ENCODE results near the gene PTPN6.
"Not testable (repeated sequence)": the region's sequence is repeated elsewhere in the genome, so short reads cannot be mapped to it uniquely, and the experiment has no call there.

PTPN6 gene
- 138 to 453 (median 187) reads per million in 9 experiments for total RNA-seq

DNA sequence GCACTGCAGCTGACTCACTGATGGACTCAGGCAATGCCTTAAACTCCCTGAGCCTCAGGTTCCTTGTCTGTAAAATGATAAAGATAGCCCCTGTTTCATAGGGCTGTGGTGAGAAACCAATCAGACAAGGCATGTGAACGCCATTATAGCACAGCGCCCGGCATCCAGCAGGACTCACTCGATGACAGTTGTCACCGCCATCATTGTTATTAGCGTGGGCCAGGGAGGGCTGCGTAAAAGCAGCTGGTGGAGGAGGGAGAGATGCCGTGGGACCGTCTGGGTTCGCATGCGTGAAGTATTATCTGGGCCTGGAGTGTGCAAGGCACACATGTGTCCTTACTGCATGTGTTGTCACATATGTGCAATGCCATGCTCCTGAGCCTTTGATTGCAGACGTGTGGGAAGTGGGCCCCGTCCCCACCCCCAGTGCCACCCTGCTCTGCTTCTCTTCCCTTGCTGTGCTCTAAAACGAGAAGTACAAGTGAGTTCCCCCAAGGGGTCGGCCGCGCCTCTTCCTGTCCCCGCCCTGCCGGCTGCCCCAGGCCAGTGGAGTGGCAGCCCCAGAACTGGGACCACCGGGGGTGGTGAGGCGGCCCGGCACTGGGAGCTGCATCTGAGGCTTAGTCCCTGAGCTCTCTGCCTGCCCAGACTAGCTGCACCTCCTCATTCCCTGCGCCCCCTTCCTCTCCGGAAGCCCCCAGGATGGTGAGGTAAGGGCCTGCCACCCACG is at the start of gene PTPN6:
TSS of gene PTPN6 (plus strand) at position 546 of the 730 bp plus-strand sequence. CDS start at position 703, 157 bp downstream.
- Mint-ChIP-seq H3K36me3 (ENCODE audit: insufficient read depth) (peaks cover 69% of the 10 kb centered on the region), H3K4me1 (ENCODE audit: low read depth in 2 of 2) (peaks cover 82 to 87% of the 10 kb centered on the region in 2 donors), H3K27me3 (no peaks in the 10 kb centered on the region), H3K4me3 (peak within 1 kb of the TSS; percentile 98), H3K27ac (peak within 1 kb of the TSS; percentile 98 to 99), H3K9me3 (no peaks in the 10 kb centered on the region)
- peak in 2 of 3 experiments; percentile 47 to 49 for DNase-seq
- peak; percentile 32 for ATAC-seq (replicated peaks)

DNA sequence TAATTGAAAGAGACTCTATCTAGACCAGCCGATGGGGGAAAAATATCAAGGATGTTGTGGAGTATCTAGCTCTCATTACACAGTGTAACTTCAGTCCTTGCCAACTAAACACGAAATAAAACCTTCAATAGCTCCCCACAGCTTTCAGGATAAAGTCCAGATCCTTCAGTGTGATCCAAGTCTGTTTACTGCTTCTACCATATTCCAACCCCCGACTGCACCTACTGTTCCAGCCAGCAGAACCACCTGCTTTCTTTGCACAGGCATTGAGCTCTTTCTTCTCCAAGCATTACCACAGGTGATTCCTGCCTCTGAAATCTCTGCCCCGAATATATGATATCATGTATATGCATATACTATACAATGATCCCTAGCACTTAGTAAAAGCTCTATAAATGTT is 48.7 kb upstream of the PTPN6 start:
- DNase-seq (no peak), ATAC-seq (replicated peaks) (no peak)
- H3K27me3 Mint-ChIP-seq: no peaks in the 10 kb centered on the region
- no peaks in the 10 kb centered on the region for H3K36me3 Mint-ChIP-seq (ENCODE audit: insufficient read depth)
- peak overlapping the region in 1 of 2 donors; percentile 39 for H3K27ac Mint-ChIP-seq
- H3K4me3 Mint-ChIP-seq: no peak overlapping the region
- no peaks in the 10 kb centered on the region for H3K9me3 Mint-ChIP-seq
- H3K4me1 Mint-ChIP-seq (ENCODE audit: low read depth in 2 of 2): peaks cover 0 to 4% of the 10 kb centered on the region in 2 donors

DNA sequence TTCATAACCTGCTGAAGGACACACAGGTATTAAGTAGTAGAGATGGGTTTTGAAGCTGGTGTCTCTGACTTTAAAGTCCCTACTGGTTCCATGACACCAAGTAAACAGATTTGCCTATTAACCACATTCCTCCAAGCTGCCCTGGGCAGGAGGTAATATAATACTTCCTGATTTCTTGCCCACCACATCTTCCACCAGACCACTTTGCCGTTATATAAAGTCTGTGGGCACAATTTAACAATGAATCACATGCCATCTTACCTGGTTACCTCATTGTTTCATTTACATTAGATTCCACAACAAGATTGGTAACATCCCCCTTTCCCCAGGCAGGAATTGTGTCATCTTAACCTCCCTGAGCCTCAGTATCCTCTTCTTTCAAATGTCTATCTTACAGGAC is 47.4 kb upstream of the PTPN6 start:
- Mint-ChIP-seq H3K36me3 (ENCODE audit: insufficient read depth) (no peaks in the 10 kb centered on the region), H3K27ac (no peak overlapping the region), H3K9me3 (no peaks in the 10 kb centered on the region), H3K4me3 (no peak overlapping the region), H3K27me3 (no peaks in the 10 kb centered on the region), H3K4me1 (ENCODE audit: low read depth in 2 of 2) (peaks cover 0 to 4% of the 10 kb centered on the region in 2 donors)
- DNase-seq (no peak), ATAC-seq (replicated peaks) (no peak)

DNA sequence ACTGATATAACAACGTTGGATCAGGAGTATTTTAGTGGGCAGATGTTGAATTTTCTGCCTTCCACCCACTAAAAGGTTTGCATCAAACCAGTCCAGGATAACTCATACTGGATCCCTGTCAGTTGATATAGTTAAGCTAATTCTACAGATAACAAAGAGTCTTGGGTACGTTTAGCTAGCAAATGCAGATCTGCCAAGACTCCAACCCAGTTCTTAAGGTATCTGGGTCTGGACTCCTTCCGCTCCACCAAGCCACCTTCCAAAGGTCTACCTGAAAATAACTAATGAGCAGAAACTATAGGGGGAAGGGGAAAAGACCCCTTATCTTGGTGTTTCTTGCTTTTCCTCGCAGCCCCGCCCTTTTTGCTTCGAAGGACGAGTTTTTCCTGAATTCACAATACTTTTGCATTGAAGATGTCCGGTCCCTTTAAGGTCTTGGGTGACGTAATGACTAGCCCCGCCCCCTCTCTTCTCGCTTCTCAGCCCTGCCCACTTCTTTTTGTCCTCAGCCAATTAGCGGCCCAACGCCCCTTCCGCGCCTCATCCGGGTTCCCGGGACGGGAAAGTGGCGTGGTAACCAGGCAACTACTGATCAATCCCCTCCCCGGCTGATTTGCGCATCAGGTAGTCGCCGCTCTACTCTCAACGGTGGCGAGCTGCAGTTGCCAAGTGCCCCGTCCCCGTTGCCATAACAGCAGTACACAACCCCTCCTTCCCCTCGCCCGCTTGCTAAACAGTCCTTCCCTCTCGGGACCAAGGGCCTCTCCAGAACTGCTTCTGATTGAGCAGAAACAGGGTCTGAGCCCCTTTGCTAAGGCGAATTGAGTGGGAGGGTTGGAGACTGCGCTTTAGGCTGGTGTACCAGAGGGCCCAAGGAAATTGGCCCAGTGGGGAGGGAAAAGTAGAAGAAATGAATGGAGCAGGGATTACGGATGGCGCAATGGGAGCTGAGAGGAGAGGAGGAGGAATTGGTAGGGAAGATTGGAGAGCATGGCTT is 46.6 kb upstream of the PTPN6 start, which contains the start of gene LRRC23:
TSS of gene LRRC23 (plus strand) at position 543 of the 997 bp plus-strand sequence. CDS start 812 bp downstream, outside the sequence.
- Mint-ChIP-seq H3K4me3 (no peak within 1 kb of the TSS), H3K36me3 (ENCODE audit: insufficient read depth) (no peaks in the 10 kb centered on the region), H3K27ac (no peak within 1 kb of the TSS), H3K9me3 (no peaks in the 10 kb centered on the region), H3K4me1 (ENCODE audit: low read depth in 2 of 2) (peaks cover 0 to 4% of the 10 kb centered on the region in 2 donors), H3K27me3 (no peaks in the 10 kb centered on the region)
- ATAC-seq (replicated peaks) (peak; percentile 95), DNase-seq (peak; percentile 96 to 98 (median 97))

DNA sequence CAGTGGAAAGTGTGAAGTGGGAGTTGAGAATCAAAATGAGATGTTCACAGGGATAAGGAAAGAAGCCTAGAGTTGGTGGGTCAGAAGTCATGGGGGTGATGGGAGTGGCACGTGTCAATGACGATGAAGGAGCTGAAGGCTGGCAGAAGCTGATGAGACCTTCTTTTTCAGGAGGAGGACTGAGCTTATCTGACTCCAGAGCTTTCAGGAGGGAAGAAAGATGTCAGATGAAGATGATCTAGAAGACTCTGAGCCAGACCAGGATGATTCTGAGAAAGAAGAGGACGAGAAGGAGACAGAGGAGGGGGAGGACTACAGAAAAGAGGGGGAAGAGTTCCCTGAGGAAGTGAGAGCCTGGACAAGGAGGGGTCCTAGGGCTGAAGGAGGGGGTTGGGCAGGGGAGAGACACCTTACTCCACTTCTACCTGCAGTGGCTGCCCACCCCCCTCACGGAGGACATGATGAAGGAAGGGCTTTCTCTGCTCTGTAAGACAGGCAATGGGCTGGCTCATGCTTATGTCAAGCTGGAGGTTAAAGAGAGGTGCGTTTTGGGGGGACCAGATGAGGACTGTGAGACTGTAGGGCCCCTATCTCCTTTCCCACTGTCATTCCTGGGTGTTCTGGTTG is 45.6 kb upstream of the PTPN6 start:
- Mint-ChIP-seq H3K27ac (no peak overlapping the region), H3K27me3 (no peaks in the 10 kb centered on the region), H3K36me3 (ENCODE audit: insufficient read depth) (peaks cover 3% of the 10 kb centered on the region), H3K4me1 (ENCODE audit: low read depth in 2 of 2) (peaks cover 0 to 4% of the 10 kb centered on the region in 2 donors), H3K4me3 (no peak overlapping the region), H3K9me3 (no peaks in the 10 kb centered on the region)
- ATAC-seq (replicated peaks) (no peak), DNase-seq (no peak)

DNA sequence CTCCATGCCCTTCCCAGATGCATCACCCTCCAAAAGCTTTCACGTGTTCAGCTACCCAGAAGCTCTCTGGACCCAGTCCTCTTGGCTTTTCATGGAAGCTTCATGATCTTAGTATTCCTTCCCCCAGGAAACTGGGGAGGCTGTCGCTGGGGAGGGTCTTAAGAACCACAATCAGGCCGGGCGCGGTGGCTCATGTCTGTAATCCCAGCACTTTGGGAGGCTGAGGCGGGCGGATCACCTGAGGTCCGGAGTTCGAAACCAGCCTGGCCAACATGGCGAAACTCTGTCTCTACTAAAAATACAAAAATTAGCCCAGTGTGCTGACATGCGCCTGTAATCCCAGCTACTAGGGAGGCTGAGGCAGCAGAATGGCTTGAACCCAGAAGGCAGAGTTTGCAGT is 43.0 kb upstream of the PTPN6 start:
- not testable (repeated sequence) for H3K9me3 Mint-ChIP-seq; H3K4me3 Mint-ChIP-seq; H3K27me3 Mint-ChIP-seq; H3K27ac Mint-ChIP-seq; H3K36me3 Mint-ChIP-seq (ENCODE audit: insufficient read depth); DNase-seq; ATAC-seq (replicated peaks)
- H3K4me1 Mint-ChIP-seq (ENCODE audit: low read depth in 2 of 2): peaks cover 7 to 11% of the 10 kb centered on the region in 2 donors

DNA sequence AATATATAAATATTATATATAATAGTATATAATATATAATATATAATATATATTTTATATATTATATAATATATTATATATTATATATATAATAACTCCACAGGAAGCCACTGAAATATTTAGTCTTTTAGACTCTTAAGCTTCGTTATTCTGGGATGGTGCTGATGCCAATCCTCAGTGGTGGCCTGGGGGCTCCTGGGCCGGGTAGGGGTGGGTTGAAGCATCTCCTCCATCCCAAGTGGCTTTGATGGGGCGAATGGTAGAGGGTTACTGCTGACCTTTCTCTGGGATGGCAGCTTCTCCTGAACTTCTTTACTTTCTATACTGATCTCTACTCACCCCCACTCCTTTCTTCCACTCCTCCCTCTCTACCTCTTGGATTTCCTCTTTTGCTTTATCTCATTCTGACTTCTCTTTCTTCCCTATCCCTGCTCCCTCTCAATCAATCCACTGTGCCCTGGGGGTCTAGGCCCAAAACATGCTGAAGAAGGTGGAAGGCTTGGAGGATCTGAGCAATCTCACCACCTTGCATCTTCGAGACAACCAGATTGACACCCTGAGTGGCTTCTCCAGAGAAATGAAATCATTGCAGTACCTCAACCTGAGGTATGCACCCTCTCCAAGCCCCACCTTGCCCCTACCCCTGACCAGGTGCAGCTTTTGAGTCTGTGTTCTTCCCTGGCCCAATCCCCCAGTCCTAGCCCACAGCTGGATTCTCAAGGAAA is 41.6 kb upstream of the PTPN6 start:
- DNase-seq (no peak), ATAC-seq (replicated peaks) (no peak)
- no peak overlapping the region for H3K4me3 Mint-ChIP-seq
- no peak overlapping the region for H3K27ac Mint-ChIP-seq
- H3K36me3 Mint-ChIP-seq (ENCODE audit: insufficient read depth): peaks cover 21% of the 10 kb centered on the region
- peaks cover 11 to 16% of the 10 kb centered on the region in 2 donors for H3K4me1 Mint-ChIP-seq (ENCODE audit: low read depth in 2 of 2)
- H3K27me3 Mint-ChIP-seq: no peaks in the 10 kb centered on the region
- no peaks in the 10 kb centered on the region for H3K9me3 Mint-ChIP-seq

DNA sequence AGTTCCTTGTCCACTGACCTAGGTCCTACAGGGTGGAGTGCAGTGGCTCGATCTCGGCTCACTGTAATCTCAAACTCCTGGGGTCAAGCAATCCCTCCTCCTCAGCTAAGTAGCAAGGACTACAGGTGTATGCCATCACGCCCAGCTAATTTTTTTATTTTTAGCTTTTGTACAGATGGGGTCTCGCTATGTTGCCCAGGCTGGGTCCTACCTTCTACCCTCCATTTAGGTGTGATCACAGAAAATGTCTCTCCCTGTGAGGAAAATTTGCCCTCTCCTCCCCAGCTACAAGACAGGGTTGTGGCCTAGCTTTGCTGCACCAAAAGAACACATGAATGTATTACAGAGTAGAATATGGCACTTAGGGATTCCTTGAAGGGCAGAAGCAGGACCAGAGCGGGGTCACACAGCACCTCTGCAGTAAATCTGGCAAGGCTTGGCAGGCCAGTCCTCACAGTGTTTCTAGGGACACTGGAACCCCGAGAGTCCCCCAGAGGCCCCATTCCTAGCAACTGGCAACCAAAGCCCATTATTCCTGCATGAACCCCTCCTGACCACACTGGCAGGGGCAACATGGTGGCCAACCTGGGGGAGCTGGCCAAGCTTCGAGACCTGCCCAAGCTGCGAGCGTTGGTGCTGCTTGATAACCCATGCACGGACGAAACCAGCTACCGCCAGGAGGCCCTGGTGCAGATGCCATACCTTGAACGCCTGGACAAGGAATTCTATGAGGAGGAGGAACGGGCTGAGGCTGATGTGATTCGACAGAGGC is 38.8 kb upstream of the PTPN6 start:
- no peaks in the 10 kb centered on the region for H3K27me3 Mint-ChIP-seq
- ATAC-seq (replicated peaks) (no peak), DNase-seq (no peak)
- peaks cover 27% of the 10 kb centered on the region for H3K36me3 Mint-ChIP-seq (ENCODE audit: insufficient read depth)
- peak overlapping the region; percentile 76 to 97 for H3K27ac Mint-ChIP-seq
- H3K4me1 Mint-ChIP-seq (ENCODE audit: low read depth in 2 of 2): peaks cover 33 to 34% of the 10 kb centered on the region in 2 donors
- no peaks in the 10 kb centered on the region for H3K9me3 Mint-ChIP-seq
- H3K4me3 Mint-ChIP-seq: peak overlapping the region; percentile 92 to 99

DNA sequence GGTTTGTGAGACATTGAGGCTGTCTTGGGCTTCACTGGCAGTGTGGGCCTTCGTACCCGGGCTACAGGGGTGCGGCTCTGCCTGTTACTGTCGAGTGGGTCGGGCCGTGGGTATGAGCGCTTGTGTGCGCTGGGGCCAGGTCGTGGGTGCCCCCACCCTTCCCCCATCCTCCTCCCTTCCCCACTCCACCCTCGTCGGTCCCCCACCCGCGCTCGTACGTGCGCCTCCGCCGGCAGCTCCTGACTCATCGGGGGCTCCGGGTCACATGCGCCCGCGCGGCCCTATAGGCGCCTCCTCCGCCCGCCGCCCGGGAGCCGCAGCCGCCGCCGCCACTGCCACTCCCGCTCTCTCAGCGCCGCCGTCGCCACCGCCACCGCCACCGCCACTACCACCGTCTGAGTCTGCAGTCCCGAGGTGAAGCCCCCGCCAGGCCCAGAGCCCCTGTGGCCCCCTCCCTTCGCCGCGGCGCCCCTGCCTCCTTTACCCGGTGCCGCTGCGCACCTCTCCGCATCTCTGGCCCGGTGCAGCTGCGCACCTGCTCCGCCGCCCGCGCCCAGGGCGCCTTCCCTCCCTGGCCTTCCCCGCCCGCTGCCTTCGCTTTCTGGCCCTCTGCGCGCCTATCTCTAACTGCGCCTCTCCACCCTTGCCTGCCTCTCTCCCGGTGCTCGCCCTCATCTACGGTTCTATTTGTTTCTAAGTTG is 36.8 kb upstream of the PTPN6 start, which contains the start of gene ENO2:
TSS of gene ENO2 (plus strand) at position 335 of the 701 bp plus-strand sequence. CDS start 1,253 bp downstream, outside the sequence.
- ATAC-seq (replicated peaks) (peak; percentile 90), DNase-seq (peak; percentile 74 to 80 (median 80))
- Mint-ChIP-seq H3K36me3 (ENCODE audit: insufficient read depth) (peaks cover 36% of the 10 kb centered on the region), H3K9me3 (no peaks in the 10 kb centered on the region), H3K27ac (peak within 1 kb of the TSS; percentile 76 to 97), H3K4me1 (ENCODE audit: low read depth in 2 of 2) (peaks cover 33 to 34% of the 10 kb centered on the region in 2 donors), H3K4me3 (peak within 1 kb of the TSS; percentile 92 to 99), H3K27me3 (no peaks in the 10 kb centered on the region)

DNA sequence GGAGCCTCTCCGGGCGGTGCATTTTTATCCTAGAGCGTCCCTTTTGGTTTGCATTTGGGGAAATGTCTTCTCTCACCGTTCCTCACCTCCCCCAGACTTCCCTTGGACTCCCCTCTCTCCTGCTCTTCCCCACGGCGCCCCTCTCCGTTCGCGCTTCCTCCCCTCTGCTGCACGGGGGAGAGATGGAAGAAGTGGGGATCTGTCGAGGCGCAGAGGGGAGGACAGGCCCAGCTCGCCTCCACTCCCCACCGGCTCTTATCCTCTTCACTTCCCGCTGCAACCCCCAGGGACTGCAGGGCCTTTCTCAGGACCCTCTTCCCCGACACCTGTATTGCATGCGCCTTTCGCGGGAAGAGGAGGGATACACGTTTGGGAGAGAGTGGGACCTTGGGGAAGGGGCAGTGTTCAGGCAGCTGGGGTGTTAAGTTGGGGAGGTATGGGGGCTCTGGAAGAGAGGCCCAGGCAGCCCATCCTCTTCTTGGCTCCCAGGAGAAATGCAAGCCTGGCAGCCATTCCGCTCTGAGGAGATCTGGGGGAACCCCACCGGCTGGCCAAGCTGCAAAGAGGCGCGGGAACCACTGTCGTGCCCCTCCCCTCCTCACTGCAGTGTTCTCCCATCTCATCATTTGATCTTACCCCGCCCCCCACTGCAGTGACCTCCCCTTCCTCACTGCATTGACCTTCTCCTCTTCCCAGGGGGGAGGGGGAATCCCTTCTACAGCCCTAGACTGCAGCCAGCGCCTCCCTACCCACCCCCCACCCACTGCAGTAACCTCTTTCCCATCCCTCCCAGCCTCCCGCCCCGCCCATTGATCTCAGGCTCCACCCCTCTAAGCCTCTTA is 36.0 kb upstream of the PTPN6 start:
- Mint-ChIP-seq H3K4me3 (peak overlapping the region; percentile 92 to 99), H3K27ac (peak overlapping the region; percentile 76 to 97), H3K9me3 (no peaks in the 10 kb centered on the region), H3K27me3 (no peaks in the 10 kb centered on the region), H3K36me3 (ENCODE audit: insufficient read depth) (peaks cover 40% of the 10 kb centered on the region), H3K4me1 (ENCODE audit: low read depth in 2 of 2) (peaks cover 34 to 36% of the 10 kb centered on the region in 2 donors)
- DNase-seq (no peak), ATAC-seq (replicated peaks) (no peak)

DNA sequence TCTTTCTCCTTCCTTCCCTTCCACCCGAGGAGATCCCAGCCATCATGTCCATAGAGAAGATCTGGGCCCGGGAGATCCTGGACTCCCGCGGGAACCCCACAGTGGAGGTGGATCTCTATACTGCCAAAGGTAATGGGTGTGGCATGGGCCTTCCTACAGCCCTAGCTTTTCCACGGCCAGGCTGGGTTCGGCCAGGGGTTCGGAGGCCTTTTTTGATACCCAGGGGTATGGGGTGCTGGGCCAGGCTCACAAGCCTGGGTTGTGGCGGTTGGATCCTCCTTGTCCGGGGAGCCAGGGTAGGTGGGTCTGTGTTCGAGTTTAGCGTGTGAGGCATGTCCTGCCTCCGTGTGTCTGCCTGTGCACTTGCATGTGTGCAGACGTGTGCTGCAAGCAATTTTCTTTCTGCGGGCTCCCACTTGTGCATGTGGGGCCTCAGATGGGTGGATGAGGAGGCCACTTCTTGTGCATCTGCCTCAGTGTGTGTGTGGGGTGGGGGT is 35.3 kb upstream of the PTPN6 start:
- no peak for ATAC-seq (replicated peaks)

More for the DNA sequence above, 35.3 kb upstream of the PTPN6 start:
- no peaks in the 10 kb centered on the region for H3K27me3 Mint-ChIP-seq
- peaks cover 41% of the 10 kb centered on the region for H3K36me3 Mint-ChIP-seq (ENCODE audit: insufficient read depth)
- peak overlapping the region; percentile 92 to 99 for H3K4me3 Mint-ChIP-seq
- H3K27ac Mint-ChIP-seq: peak overlapping the region; percentile 76 to 97
- no peak for DNase-seq
- H3K9me3 Mint-ChIP-seq: no peaks in the 10 kb centered on the region
- H3K4me1 Mint-ChIP-seq (ENCODE audit: low read depth in 2 of 2): peaks cover 34 to 36% of the 10 kb centered on the region in 2 donors

Measured in effector memory CD8-positive, alpha-beta T cell (primary cell).